DND-41 (cell line): ENCODE measurements around the gene SFXN1.
"Not testable (repeated sequence)": the region's sequence is repeated elsewhere in the genome, so short reads cannot be mapped to it uniquely, and the experiment has no call there.

Experiments used
- CTCF ChIP-seq: IDR thresholded peaks from 2 replicates; pipeline ENCODE4 v1.5.1; 2012; ENCODE audit warnings: borderline replicate concordance, low read length, moderate library complexity, mild to moderate bottlenecking; ENCODE audit not compliant: poor library complexity, severe bottlenecking; ENCODE audit errors: extremely low read depth
- EZH2 ChIP-seq: IDR thresholded peaks from 3 replicates; pipeline ENCODE4 v1.6.1; 2012; ENCODE audit warnings: borderline replicate concordance, low read depth, mild to moderate bottlenecking, moderate library complexity, low read length, inconsistent platforms; ENCODE audit not compliant: severe bottlenecking

DNA sequence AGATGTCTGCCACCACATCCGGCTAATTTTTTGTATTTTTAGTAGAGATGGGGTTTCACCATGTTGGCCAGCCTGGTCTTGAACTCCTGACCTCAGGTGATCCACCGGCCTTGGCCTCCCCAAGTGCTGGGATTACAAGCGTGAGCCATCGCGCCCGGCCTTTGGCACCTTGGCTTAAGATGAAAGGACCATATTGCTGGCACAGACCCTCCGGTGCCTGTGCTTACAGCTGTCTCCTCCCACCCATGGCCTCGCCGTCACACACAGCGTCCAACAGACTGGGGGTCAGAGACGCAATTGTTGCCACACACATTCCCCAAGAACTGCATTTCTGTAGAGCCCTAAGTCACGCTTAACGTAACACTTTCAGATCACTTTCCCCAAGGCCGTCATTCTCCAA lies 32.0 kb upstream of the SFXN1 start:
- TF ChIP-seq CTCF, EZH2: not testable (repeated sequence)
